SK-N-SH (cell line): ENCODE measurements around the gene MRPL40.
A peak's percentile ranks its signal among the peaks of the same experiment; 100 is the strongest.

Experiments
- CTCF ChIP-seq: fragments of 200-600 bp; sonication (generic); IDR thresholded peaks from 2 replicates; pipeline ENCODE4 v1.6.1; 2017; ENCODE audit warnings: antibody characterized with exemption, mild to moderate bottlenecking, moderate library complexity
- EZH2phosphoT487 ChIP-seq: fragments of 200-600 bp; sonication (generic); IDR thresholded peaks from 2 replicates; pipeline ENCODE4 v1.6.1; 2017; ENCODE audit warnings: low read depth, mixed run types, mild to moderate bottlenecking, antibody characterized with exemption, moderate library complexity, borderline replicate concordance
- POLR2AphosphoS5 ChIP-seq: IDR thresholded peaks from 2 replicates; pipeline ENCODE4 v1.6.1; 2012; ENCODE audit warnings: low read depth, low read length
- RAD21 ChIP-seq: IDR thresholded peaks from 2 replicates; pipeline ENCODE4 v1.6.1; 2012; ENCODE audit warnings: mild to moderate bottlenecking, low read length
- RCOR1 ChIP-seq: fragments of 150-350 bp; IDR thresholded peaks from 2 replicates; pipeline ENCODE4 v1.6.1; 2017; ENCODE audit warnings: antibody characterized with exemption, low read length
- TCF12 ChIP-seq: IDR thresholded peaks from 2 replicates; pipeline ENCODE4 v1.4.0; 2012
- YY1 ChIP-seq: IDR thresholded peaks from 2 replicates; pipeline ENCODE4 v1.4.0; 2012; ENCODE audit warnings: low read depth, mild to moderate bottlenecking
- ZBTB33 ChIP-seq: IDR thresholded peaks from 2 replicates; pipeline ENCODE4 v1.4.0; 2012; ENCODE audit warnings: low read depth, borderline replicate concordance
- TF ChIP-seq, protein P1 (sequence below): fragments of 150-350 bp; IDR thresholded peaks from 2 replicates; pipeline ENCODE4 v1.6.1; 2017; ENCODE audit warnings: antibody characterized with exemption, low read length, low read depth, borderline replicate concordance
- TF ChIP-seq, protein P2 (sequence below): fragments of 150-350 bp; IDR thresholded peaks from 2 replicates; pipeline ENCODE4 v1.6.1; 2016; ENCODE audit warnings: mild to moderate bottlenecking, low read depth, low read length
- TF ChIP-seq, protein P3 (sequence below): IDR thresholded peaks from 2 replicates; pipeline ENCODE4 v1.6.1; 2012; ENCODE audit warnings: mild to moderate bottlenecking, low read depth, low read length, moderate library complexity

DNA sequence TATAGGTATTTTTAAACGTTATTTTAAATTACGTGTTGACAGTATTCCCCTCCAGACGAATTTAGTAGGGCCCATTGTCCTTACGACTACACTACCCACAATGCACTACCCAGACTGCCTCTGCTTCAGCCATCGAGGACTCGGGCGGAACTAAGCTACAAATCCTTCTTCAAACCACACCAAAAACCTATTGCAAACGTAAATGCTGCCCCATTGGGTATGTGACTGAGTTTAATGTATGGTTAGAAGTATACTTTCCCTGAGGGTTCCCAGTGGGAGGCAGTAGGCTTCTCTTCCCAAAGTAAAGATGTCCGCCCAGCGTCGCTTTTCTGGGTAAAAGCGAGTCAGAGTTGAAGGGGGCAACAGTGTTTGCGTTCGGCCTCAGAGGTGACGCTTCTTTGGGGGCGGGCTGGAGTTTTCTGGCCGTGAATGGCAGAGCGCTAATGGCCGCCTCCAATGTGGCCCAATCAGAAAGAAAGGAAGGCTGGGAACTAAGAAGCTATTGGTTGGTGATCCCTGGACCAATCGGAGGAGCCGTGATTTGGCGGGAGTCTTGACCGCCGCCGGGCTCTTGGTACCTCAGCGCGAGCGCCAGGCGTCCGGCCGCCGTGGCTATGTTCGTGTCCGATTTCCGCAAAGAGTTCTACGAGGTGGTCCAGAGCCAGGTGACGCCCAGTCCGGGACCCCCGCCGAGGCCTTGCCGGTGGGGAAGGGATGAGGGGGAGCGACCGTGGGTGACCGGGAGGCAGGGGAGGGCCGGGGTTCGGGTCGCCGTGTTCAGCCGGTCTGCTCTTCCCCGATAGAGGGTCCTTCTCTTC, 47.2 kb downstream of the MRPL40 start, which contains the start of gene CDC45:
- TF ChIP-seq CTCF (no peak), RAD21 (no peak), YY1 (peak; percentile 100), POLR2AphosphoS5 (no peak), ZBTB33 (no peak), EZH2phosphoT487 (no peak), RCOR1 (no peak), TCF12 (no peak)
- TF ChIP-seq, protein P1, sequence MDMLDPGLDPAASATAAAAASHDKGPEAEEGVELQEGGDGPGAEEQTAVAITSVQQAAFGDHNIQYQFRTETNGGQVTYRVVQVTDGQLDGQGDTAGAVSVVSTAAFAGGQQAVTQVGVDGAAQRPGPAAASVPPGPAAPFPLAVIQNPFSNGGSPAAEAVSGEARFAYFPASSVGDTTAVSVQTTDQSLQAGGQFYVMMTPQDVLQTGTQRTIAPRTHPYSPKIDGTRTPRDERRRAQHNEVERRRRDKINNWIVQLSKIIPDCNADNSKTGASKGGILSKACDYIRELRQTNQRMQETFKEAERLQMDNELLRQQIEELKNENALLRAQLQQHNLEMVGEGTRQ = no peak
- TF ChIP-seq, protein P2, sequence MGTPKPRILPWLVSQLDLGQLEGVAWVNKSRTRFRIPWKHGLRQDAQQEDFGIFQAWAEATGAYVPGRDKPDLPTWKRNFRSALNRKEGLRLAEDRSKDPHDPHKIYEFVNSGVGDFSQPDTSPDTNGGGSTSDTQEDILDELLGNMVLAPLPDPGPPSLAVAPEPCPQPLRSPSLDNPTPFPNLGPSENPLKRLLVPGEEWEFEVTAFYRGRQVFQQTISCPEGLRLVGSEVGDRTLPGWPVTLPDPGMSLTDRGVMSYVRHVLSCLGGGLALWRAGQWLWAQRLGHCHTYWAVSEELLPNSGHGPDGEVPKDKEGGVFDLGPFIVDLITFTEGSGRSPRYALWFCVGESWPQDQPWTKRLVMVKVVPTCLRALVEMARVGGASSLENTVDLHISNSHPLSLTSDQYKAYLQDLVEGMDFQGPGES = peak; percentile 42; the same call in 1 of the 2 replicates
- TF ChIP-seq, protein P3, sequence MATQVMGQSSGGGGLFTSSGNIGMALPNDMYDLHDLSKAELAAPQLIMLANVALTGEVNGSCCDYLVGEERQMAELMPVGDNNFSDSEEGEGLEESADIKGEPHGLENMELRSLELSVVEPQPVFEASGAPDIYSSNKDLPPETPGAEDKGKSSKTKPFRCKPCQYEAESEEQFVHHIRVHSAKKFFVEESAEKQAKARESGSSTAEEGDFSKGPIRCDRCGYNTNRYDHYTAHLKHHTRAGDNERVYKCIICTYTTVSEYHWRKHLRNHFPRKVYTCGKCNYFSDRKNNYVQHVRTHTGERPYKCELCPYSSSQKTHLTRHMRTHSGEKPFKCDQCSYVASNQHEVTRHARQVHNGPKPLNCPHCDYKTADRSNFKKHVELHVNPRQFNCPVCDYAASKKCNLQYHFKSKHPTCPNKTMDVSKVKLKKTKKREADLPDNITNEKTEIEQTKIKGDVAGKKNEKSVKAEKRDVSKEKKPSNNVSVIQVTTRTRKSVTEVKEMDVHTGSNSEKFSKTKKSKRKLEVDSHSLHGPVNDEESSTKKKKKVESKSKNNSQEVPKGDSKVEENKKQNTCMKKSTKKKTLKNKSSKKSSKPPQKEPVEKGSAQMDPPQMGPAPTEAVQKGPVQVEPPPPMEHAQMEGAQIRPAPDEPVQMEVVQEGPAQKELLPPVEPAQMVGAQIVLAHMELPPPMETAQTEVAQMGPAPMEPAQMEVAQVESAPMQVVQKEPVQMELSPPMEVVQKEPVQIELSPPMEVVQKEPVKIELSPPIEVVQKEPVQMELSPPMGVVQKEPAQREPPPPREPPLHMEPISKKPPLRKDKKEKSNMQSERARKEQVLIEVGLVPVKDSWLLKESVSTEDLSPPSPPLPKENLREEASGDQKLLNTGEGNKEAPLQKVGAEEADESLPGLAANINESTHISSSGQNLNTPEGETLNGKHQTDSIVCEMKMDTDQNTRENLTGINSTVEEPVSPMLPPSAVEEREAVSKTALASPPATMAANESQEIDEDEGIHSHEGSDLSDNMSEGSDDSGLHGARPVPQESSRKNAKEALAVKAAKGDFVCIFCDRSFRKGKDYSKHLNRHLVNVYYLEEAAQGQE = no peak
